HG03354 (cell line): Measurements from ENCODE around the gene FAM210B.
"Not testable (repeated sequence)": the region's sequence is repeated elsewhere in the genome, so short reads cannot be mapped to it uniquely, and the experiment has no call there.

ENCODE experiments used
- ATAC-seq: cut with Tn5 transposase; IDR thresholded peaks from one replicate; pipeline ENCODE4 v1.9.1; 2021; ENCODE audit warnings: mild to moderate bottlenecking; ENCODE audit not compliant: unreplicated experiment, poor library complexity, severe bottlenecking

The FAM210B gene

DNA sequence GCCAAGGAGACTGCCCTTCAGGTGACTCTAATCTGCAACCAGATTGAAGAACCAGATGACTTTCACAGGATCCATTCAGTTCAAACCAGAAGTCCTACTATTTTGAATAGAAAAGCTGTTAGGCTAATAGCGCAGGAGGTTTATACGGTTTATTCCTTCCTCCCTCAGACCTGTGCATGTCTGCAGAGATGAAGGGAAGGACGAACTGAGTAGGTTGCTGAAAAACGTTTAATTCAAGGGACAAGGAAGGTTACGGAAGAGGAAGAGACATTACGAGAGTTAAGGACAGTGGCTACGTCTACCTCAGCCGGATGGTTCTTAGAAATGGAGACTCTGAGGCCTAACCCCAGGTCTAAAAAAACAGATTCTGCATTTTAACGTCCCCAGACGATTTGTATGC is 32.3 kb downstream of the FAM210B start:
- ATAC-seq, result no peak

DNA sequence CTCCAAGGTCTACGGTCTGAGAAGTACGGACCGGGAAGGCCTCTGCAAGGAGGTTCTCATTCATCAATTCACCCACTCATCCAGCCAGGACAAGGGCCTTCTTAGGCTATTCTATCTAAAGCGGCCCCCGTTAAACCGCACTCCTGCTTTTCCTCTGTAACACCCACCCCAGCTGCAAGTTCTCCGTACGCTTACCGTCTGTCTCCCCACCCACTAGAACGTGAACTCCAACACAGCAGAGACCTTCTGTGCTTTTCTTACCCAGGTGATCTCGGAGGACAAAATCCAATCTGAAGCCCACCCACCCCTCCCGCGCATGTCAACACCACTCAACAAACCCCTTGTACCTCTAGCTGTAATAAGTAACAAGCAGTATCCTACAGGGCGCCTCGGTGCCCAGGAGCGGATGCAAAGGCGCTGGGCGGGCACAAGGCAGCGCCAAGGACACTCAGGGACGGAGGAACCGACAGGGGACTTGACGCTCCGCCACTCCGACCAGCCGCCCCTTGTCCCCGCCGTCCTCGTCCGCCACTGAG is 32.9 kb downstream of the FAM210B start:
- peak; percentile 45 for ATAC-seq

DNA sequence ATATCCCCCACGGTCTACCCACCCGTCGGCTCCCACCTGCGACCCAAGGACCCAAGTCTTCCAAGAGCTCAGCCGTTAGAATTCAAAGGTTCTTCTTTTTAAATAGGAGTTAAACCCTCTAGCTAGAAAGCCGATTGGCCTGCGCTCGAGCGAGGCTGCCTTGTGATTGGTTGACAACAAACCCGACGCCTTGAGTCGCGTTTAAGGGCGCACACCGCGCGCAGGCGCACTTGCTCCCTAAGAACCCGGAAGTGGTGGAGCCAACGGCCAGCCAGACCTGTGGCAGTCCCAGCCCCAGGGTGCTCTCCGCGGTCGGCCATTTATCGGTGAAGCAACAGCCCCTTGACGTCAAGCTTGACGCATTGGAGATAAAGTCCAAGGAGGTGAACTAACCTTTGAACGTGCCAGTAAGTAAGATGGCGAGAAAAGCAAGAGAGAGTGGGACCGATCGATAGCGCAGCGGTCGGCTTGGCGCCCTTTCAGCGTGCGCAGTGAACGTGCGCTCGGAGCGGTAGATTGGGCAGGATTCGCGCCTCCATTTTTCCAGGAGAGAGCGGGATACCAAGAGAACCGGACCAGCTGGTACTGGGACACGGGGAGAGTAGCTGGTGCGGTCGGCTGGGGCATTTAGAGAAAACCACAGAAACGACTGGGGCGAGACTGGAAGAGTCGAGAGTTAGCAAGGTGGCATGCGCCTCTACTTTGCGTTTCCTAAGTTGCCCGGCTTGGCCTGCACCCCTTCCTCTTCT is 33.5 kb downstream of the FAM210B start, which contains the start of the genes AURKA and CSTF1:
AURKA (minus strand) TSS at position 84 of the 749 bp plus-strand sequence. CDS start 4,018 bp downstream, outside the sequence.
CSTF1 (plus strand) TSS at position 514 of the 749 bp plus-strand sequence. CDS start 2,908 bp downstream, outside the sequence.
- ATAC-seq, result peak; percentile 94

- no peak for ATAC-seq
Measured at GRCh38 chr20:56392881-56393482, 34.2 kb downstream of the FAM210B start.

GRCh38 chr20:56393653-56394052 is 34.9 kb downstream of the FAM210B start:
- ATAC-seq, result no peak

DNA sequence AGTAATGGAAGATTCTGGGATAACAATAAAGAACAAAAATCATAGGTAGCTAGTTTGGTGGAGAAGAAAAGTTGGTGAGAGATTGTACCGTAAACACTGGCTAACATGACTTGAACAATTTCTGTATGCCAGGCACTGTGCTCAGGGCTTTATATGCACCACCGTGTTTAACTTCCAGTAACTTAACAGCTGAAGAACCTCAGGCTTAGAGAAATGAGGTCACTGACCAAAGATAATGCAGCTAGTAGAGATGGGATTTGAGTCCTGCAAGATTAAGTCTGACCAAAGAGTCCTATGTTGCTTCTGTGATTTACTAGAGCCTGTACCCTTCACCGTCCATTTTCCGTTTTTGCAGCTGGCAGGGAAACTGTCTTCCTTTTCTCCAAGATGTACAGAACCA is 36.4 kb downstream of the FAM210B start:
- ATAC-seq, result no peak

DNA sequence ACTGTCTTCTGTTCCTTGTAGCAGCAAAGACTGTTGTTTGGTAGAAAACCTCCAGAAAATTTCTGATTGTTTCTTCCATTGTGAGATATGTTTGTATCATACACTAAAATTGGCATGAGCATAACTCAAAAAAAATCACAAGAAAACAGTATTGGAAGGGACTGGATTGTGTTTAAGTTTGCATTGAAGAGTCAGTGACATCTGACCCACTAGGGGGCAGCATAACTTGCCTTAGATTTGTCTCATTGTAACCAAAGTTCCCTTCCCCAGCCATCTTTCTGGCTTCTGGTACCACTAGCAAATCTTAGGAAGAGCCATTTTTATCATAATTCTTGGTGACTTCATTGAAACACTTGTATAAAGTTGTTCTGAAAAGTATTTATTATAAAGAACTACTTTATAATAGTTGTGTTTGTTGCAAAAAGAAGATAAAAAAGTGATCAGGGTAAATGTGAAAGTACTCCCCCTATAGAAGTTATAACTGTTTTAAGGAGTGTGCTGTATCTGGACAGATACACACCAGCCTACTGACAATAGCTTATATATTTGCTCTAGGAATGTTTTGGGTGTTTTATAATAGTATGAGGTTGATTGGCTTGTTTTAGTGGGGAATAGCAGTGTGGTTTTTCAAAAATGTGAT is 41.3 kb downstream of the FAM210B start:
- ATAC-seq, result peak; percentile 83

DNA sequence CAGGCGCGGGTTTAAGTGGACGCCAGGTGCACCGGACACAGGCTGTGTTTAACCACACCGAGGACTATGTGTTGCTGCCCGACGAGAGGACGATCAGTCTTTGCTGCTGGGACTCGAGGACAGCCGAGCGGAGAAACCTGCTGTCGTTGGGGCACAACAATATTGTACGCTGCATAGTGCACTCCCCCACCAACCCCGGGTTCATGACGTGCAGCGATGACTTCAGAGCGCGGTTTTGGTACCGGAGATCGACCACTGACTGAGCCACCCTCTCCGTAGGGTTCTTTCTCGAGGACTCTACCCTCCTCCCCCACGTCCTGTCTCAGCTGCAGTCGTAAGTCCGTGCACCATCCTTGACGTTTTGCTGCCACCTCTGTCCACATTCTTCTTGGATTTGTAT is 44.7 kb downstream of the FAM210B start:
- ATAC-seq, result no peak

DNA sequence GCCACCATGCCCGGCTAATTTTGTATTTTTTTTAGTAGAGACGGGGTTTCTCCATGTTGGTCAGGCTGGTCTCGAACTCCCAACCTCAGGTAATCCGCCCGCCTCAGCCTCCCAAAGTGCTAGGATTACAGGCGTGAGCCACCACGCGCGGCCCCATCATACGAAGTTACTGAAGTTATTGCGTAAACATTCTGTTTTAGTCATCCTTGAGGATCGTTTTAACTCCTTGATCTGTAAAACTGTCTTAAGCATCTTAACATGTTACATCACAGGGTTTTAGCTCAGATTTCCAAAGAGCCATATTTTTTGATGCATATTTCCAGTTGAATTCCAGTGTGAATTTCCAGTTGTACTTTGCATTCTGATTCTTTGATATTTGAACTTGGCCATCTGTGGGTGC is 46.6 kb downstream of the FAM210B start:
- ATAC-seq, result not testable (repeated sequence)

- ATAC-seq, result no peak
Measured at GRCh38 chr20:56406910-56407309, 48.1 kb downstream of the FAM210B start.

DNA sequence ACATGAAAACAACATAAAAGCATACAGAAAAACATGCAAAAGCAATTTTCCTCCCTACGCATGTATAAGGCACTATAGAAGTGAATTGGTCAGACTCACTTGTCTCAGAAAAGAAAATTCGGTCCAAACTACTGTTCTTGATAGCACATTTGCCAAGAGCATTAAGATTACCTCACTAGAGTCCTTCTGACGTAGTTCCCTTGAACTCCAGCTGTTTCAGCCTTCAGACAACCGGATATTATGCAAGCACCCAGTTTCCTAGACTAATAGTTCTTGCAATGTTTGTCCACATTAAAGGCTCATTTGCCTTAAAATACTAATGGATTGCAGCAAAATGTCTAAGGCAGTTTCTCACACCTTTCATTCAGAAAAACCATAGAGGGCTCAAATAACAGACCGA is 50.7 kb downstream of the FAM210B start:
- ATAC-seq, result no peak

DNA sequence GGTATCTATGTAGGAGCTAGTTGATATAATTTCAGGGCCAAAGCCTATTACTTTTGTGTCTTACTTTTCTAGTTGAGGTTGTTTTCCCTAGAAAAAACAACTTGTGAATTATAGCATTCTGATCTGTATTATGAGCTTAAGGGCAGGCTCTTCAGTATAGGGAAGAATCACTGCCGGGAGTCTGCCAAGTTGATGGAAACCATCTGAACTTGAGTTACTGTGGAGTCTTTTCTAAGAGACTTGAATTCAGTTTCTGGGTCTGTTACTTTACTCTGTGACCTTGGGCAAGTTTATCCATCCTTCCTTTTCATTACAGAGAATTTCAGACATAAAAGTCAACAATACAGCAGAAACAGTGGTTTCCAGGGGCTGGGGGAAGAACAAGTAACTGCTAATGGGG is 51.2 kb downstream of the FAM210B start:
- no peak for ATAC-seq

GRCh38 chr20:56411287-56411686 is 52.5 kb downstream of the FAM210B start:
- ATAC-seq, result not testable (repeated sequence)

GRCh38 chr20:56411759-56412472 is 53.1 kb downstream of the FAM210B start, which contains the start of gene CASS4:
Gene CASS4, plus strand, starts transcription at chr20:56412260. Its CDS starts 199 bp downstream, at chr20:56412459.
- peak; percentile 77 for ATAC-seq

GRCh38 chr20:56412473-56412790 is 53.7 kb downstream of the FAM210B start:
- ATAC-seq, result no peak

DNA sequence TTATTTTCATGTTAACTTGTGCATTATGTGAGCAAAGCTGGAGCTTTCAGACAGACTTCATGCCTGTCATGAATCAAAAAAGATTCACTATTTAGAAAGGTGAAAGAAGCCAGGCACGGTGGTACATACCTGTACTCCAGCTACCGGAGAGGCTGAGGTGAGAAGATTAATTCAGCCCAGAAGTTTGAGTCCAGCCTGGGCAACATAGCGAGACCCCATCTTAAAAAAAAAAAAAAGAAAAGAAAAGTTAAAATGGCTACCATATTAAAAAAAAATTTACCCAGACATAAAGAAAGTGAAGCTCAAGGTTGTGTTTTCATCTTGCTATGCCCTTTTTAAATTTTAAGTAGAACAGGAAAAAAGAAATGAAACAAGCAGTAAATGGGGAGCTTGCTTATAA is 54.2 kb downstream of the FAM210B start:
- no peak for ATAC-seq

DNA sequence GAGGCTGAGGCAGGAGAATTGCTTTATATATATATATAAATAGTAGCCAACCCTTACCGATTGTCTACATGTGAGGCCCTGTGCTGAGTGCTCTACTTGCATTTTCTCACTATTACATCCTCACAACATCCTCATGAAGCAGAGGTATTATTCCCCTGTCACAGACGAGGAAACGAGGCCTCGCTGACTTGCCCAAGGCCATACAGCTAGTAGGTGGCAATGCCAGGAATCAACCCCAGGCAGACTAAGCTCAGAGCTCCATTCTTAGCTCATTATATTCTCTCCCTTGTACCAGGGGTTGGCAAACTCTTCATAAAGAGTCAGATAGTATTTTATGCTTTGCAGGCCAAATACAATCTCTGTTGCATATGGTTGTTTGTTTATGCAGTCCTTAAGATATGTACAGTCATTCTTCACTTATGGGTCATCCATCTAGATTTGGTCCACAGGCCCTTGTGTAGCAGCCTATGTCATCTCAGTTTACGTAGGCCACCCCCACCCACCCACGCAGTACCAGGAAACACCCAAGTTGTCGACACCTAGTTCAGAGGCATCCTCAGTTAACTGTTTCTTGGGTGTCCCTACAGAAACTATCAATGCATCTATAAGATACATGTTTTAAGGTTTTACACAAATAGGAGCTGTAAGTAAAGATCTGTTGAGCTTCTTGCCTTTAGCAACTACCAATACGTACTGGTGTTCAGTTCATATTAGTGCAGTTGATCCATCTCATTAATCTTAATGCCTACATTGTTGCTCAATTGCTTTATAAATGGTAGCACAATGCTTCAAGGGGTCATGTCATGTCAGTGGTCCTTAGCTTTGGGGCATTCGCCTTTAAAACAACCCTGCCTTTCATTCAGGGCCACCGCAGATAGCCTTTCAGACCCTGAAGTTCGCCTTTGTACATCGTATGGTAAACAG is 56.3 kb downstream of the FAM210B start:
- no peak for ATAC-seq

- ATAC-seq, result no peak
Measured at GRCh38 chr20:56417402-56417801, 58.6 kb downstream of the FAM210B start.

GRCh38 chr20:56417911-56418310 is 59.1 kb downstream of the FAM210B start:
- no peak for ATAC-seq
